Measurements from ENCODE around the gene HECTD1. TPM values are rescaled to one million over a fixed set of nuclear protein-coding genes. Genes with fewer than 3 reads are reported as not detected.

HECTD1 gene
- 60.5 and 81.9 TPM in 2 replicates for total RNA-seq

DNA sequence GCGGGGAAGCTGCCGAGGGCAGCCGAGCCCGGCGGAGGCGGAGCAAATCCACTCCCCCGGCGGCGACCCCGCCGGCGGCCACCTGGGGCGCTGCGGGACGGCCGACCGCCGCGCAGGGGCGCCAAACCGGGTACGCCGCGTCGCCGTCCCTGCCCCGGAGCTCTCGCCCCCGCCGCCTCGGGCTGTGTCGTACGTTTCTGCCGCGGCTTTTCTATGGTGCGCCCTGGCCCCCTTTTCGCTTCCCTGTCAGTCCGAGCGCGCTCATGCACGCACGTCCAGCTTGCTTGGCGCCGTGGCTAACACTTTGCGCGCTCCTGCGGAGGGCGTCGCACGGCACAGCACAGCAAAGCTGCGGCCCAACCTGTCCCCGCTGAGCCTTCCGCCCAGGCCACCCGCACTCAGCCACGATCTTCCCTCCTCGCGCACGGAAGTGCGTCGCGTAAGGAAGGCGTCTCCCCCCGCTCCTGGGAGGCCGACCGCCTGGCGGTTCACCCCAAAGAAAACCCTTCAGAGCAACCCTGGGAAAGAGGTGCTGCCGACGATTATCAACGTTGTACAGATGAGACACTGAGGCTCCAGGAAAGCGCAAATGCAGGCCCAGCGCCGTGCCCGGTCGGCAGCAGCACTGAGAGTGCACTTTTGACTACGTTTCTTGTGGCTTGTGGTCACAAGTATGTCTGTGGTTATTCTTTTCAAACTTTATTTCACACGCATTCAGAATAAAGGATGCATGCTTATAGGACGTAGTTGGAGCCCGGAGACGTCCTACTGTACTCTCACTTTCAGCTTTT lies at the start of gene HECTD1:
Gene HECTD1 (minus strand): TSS at position 39 of the 791 bp plus-strand sequence. CDS start 1,857 bp downstream, outside the sequence.

Other genes starting within 250 kb of the HECTD1 start
- gene AP4S1, start 182.1 kb downstream of the HECTD1 start, total RNA-seq = 4.6 and 10.5 TPM in 2 replicates
- 26.6 and 30.9 TPM in 2 replicates for gene STRN3, start 181.4 kb downstream of the HECTD1 start, total RNA-seq
- gene HEATR5A, start 212.8 kb upstream of the HECTD1 start, total RNA-seq = 15.1 and 17.6 TPM in 2 replicates
- 34.3 and 36.6 TPM in 2 replicates for gene DTD2, start 249.7 kb upstream of the HECTD1 start, total RNA-seq